A549 (cell line): ENCODE data around the gene EPC2.
"Not testable (repeated sequence)": the region's sequence is repeated elsewhere in the genome, so short reads cannot be mapped to it uniquely, and the experiment has no call there.

Experiments
- CTCF ChIP-seq: fragments of >200 bp; sonication (Bioruptor Twin); formaldehyde crosslinking; IDR thresholded peaks from 3 replicates; pipeline ENCODE4 v1.5.1; 2016
- E2F6 ChIP-seq: IDR thresholded peaks from 2 replicates; pipeline ENCODE4 v1.6.1; 2012; ENCODE audit warnings: low read depth, borderline replicate concordance
- POLR2A ChIP-seq: IDR thresholded peaks from 2 replicates; pipeline ENCODE4 v1.6.1; 2012; ENCODE audit warnings: mild to moderate bottlenecking, low read length
- POLR2AphosphoS2 ChIP-seq: conservative IDR thresholded peaks from 2 replicates; pipeline ENCODE4 v1.6.1; 2012; ENCODE audit warnings: low read length, improper control_type of control experiment, inconsistent platforms

- TF ChIP-seq CTCF, POLR2A, POLR2AphosphoS2, E2F6: not testable (repeated sequence)
Measured at GRCh38 chr2:148688011-148688410, 43.5 kb downstream of the EPC2 start.
